Muscle of leg (tissue), 16 donors: ENCODE data around the gene GBA2. TPM values are rescaled to one million over a fixed set of nuclear protein-coding genes. Genes with fewer than 3 reads are reported as not detected.

ENCODE experiments used
- DNase-seq: peaks from one replicate; pipeline ENCODE4 v3.0.0; 2013
- H3K27ac ChIP-seq: one replicate; pipeline ENCODE4 v1.5.1; 2013; ENCODE audit warnings: mild to moderate bottlenecking, low read length, control low read depth
- H3K27me3 ChIP-seq: one replicate; pipeline ENCODE4 v1.6.1; 2013; ENCODE audit warnings: low read length; ENCODE audit not compliant: control insufficient read depth, insufficient read depth
- H3K36me3 ChIP-seq: one replicate; pipeline ENCODE4 v1.6.1; 2013; ENCODE audit warnings: low read length; ENCODE audit not compliant: control insufficient read depth, insufficient read depth
- H3K4me1 ChIP-seq: one replicate; pipeline ENCODE4 v1.6.1; 2013; ENCODE audit warnings: low read length; ENCODE audit not compliant: control insufficient read depth, insufficient read depth
- H3K4me3 ChIP-seq: one replicate; pipeline ENCODE4 v1.5.1; 2013; ENCODE audit warnings: low read length, control low read depth
- H3K9me3 ChIP-seq: replicated peaks from 2 replicates; pipeline ENCODE4 v1.6.1; 2013; ENCODE audit warnings: low read depth, low read length; ENCODE audit not compliant: control insufficient read depth
- WGBS: methylation state at CpG from one replicate; pipeline ENCODE4 v1.1.5; 2013; ENCODE audit warnings: missing lambda C conversion rate; ENCODE audit not compliant: insufficient coverage; 5-methylcytosine and 5-hydroxymethylcytosine counted together
- long read RNA-seq, 11 donors: transcript quantifications; one replicate each; lab custom pipeline, GENCODE V29; 2026
- polyA plus RNA-seq, 8 donors: library from polyadenylated mRNA; unstranded; fragments of 120-200 nt; gene quantifications; one replicate each; pipeline versions ENCODE4 v1.2.1 to v1.2.3, GENCODE V29; 2013; ENCODE audit warnings: inconsistent platforms in 1 of 8, low replicate concordance in 1 of 8; ENCODE audit not compliant: insufficient read length in 8 of 8, insufficient read depth in 1 of 8
- total RNA-seq: library from RNA; stranded (reverse); fragments of 120-200 nt; gene quantifications from one replicate; pipeline ENCODE4 v1.2.4, GENCODE V29; 2013

GBA2 gene
- total RNA-seq = 42.9 TPM
- 10 to 100 TPM; 44.7 to 82.5 (median 62.0) TPM for polyA plus RNA-seq
- long read RNA-seq, donor 1, partial matches to known transcripts = 0 of 4 reads
- long read RNA-seq, donor 1, other reads (novel, unspliced or antisense) = 0 of 4 reads
- long read RNA-seq, donor 2 = 0 reads
- long read RNA-seq, donor 3, transcript GBA2-208 (3 exons, 836 nt) = minor isoform, 6 of 14 reads
- long read RNA-seq, donor 3, transcript GBA2-203 (17 exons, 3,611 nt) = major isoform, 7 of 14 reads
- long read RNA-seq, donor 3, partial matches to known transcripts = 0 of 14 reads
- long read RNA-seq, donor 3, other reads (novel, unspliced or antisense) = 0 of 14 reads
- long read RNA-seq, donor 4, partial matches to known transcripts = 0 of 7 reads
- long read RNA-seq, donor 4, other reads (novel, unspliced or antisense) = 0 of 7 reads
- long read RNA-seq, donor 5, partial matches to known transcripts = 0 of 4 reads
- long read RNA-seq, donor 5, other reads (novel, unspliced or antisense) = 0 of 4 reads
- long read RNA-seq, donor 6, transcript GBA2-203 (17 exons, 3,611 nt) = minor isoform, 6 of 24 reads
- long read RNA-seq, donor 6, transcript GBA2-208 (3 exons, 836 nt) = major isoform, 11 of 24 reads
- long read RNA-seq, donor 6, partial matches to known transcripts = 7 of 24 reads
- long read RNA-seq, donor 6, other reads (novel, unspliced or antisense) = 0 of 24 reads
- long read RNA-seq, donor 7, partial matches to known transcripts = 0 of 9 reads
- long read RNA-seq, donor 7, other reads (novel, unspliced or antisense) = 0 of 9 reads
- long read RNA-seq, donor 8, transcript GBA2-208 (3 exons, 836 nt) = major isoform, 6 of 10 reads
- long read RNA-seq, donor 8, partial matches to known transcripts = 0 of 10 reads
- long read RNA-seq, donor 8, other reads (novel, unspliced or antisense) = 0 of 10 reads
- long read RNA-seq, donor 9, partial matches to known transcripts = 5 of 10 reads
- long read RNA-seq, donor 9, other reads (novel, unspliced or antisense) = 0 of 10 reads
- long read RNA-seq, donor 10, transcript GBA2-208 (3 exons, 836 nt) = major isoform, 6 of 7 reads
- long read RNA-seq, donor 10, partial matches to known transcripts = 0 of 7 reads
- long read RNA-seq, donor 10, other reads (novel, unspliced or antisense) = 0 of 7 reads
- long read RNA-seq, donor 11, partial matches to known transcripts = 0 of 4 reads
- long read RNA-seq, donor 11, other reads (novel, unspliced or antisense) = 0 of 4 reads

GRCh38 chr9:35748858-35749514, at the start of gene GBA2, which contains the start of gene RGP1:
TSS of gene GBA2 (minus strand) at chr9:35749228. CDS start at chr9:35748704, 524 bp downstream.
TSS of gene RGP1 (plus strand) at chr9:35749287. CDS start at chr9:35749756, 469 bp downstream.
- Histone ChIP-seq H3K36me3 (peaks cover 59% of the 10 kb centered on the region), H3K9me3 (no peaks in the 10 kb centered on the region), H3K27ac (peak within 1 kb of the TSS; percentile 92), H3K4me3 (peak within 1 kb of the TSS; percentile 97), H3K27me3 (no peaks in the 10 kb centered on the region), H3K4me1 (peaks cover 37% of the 10 kb centered on the region)
- WGBS = 1% methylated on average over 68 of the region's 69 CpGs
- DNase-seq = peak; percentile 86

- WGBS = 89% methylated on average over 2 of the region's 6 CpGs
- H3K4me1 ChIP-seq = peaks cover 18% of the 10 kb centered on the region
These were observed 48.5 kb upstream of the GBA2 start for GRCh38 chr9:35797311-35798109.

GRCh38 chr9:35795695-35796094, 46.7 kb upstream of the GBA2 start:
- Histone ChIP-seq H3K9me3 (no peaks in the 10 kb centered on the region), H3K4me1 (peaks cover 27% of the 10 kb centered on the region), H3K27me3 (peaks cover 5% of the 10 kb centered on the region), H3K36me3 (peaks cover 14% of the 10 kb centered on the region), H3K4me3 (no peak overlapping the region), H3K27ac (no peak overlapping the region)
- DNase-seq = no peak

More at GRCh38 chr9:35797311-35798109, 48.5 kb upstream of the GBA2 start:
- Histone ChIP-seq H3K27ac (no peak overlapping the region), H3K9me3 (no peaks in the 10 kb centered on the region), H3K27me3 (no peaks in the 10 kb centered on the region), H3K4me3 (no peak overlapping the region), H3K36me3 (peaks cover 28% of the 10 kb centered on the region)
- no peak for DNase-seq

- Histone ChIP-seq H3K36me3 (no peaks in the 10 kb centered on the region), H3K4me3 (no peak overlapping the region), H3K27me3 (peaks cover 7% of the 10 kb centered on the region), H3K27ac (no peak overlapping the region), H3K9me3 (no peaks in the 10 kb centered on the region), H3K4me1 (peaks cover 31% of the 10 kb centered on the region)
- DNase-seq = no peak
- 35% methylated on average over 2 of the region's 2 CpGs for WGBS
These were observed 44.4 kb upstream of the GBA2 start for GRCh38 chr9:35793461-35793860.

GRCh38 chr9:35792826-35793225, 43.8 kb upstream of the GBA2 start:
- Histone ChIP-seq H3K4me1 (peaks cover 31% of the 10 kb centered on the region), H3K36me3 (no peaks in the 10 kb centered on the region), H3K27me3 (peaks cover 7% of the 10 kb centered on the region), H3K9me3 (no peaks in the 10 kb centered on the region), H3K4me3 (no peak overlapping the region), H3K27ac (no peak overlapping the region)
- no peak for DNase-seq
- 78% methylated on average over 14 of the region's 14 CpGs for WGBS

- H3K36me3 ChIP-seq = no peaks in the 10 kb centered on the region
- H3K9me3 ChIP-seq = no peaks in the 10 kb centered on the region
- peaks cover 7% of the 10 kb centered on the region for H3K27me3 ChIP-seq
- no peak overlapping the region for H3K27ac ChIP-seq
- WGBS = 74% methylated on average over 25 of the region's 34 CpGs
- no peak for DNase-seq
- H3K4me1 ChIP-seq = peaks cover 31% of the 10 kb centered on the region
- peak overlapping the region; percentile 69 for H3K4me3 ChIP-seq
These were observed 43.2 kb upstream of the GBA2 start for GRCh38 chr9:35792024-35792813.

- DNase-seq = peak; percentile 71
- Histone ChIP-seq H3K27me3 (peaks cover 7% of the 10 kb centered on the region), H3K4me1 (peaks cover 31% of the 10 kb centered on the region), H3K4me3 (peak within 1 kb of the TSS; percentile 69), H3K27ac (peak within 1 kb of the TSS; percentile 62), H3K9me3 (no peaks in the 10 kb centered on the region), H3K36me3 (no peaks in the 10 kb centered on the region)
- under 1% methylated on average over 43 of the region's 64 CpGs for WGBS
These were observed 42.4 kb upstream of the GBA2 start, which contains the start of gene NPR2 for GRCh38 chr9:35791297-35791921. TSS of gene NPR2 (plus strand) at chr9:35791591. CDS start at chr9:35792409, 818 bp downstream.
